Measurements from ENCODE around the gene TAGAP. TPM values are rescaled to one million over a fixed set of nuclear protein-coding genes. Genes with fewer than 3 reads are reported as not detected.
A peak's percentile ranks its signal among the peaks of the same experiment; 100 is the strongest.

The TAGAP gene
- total and polyA plus RNA-seq, 9 of the 15 experiments (the other 6 are each of a cell fraction or from before 2014, with no cell fraction given): 0.07 TPM; not detected in 8

DNA sequence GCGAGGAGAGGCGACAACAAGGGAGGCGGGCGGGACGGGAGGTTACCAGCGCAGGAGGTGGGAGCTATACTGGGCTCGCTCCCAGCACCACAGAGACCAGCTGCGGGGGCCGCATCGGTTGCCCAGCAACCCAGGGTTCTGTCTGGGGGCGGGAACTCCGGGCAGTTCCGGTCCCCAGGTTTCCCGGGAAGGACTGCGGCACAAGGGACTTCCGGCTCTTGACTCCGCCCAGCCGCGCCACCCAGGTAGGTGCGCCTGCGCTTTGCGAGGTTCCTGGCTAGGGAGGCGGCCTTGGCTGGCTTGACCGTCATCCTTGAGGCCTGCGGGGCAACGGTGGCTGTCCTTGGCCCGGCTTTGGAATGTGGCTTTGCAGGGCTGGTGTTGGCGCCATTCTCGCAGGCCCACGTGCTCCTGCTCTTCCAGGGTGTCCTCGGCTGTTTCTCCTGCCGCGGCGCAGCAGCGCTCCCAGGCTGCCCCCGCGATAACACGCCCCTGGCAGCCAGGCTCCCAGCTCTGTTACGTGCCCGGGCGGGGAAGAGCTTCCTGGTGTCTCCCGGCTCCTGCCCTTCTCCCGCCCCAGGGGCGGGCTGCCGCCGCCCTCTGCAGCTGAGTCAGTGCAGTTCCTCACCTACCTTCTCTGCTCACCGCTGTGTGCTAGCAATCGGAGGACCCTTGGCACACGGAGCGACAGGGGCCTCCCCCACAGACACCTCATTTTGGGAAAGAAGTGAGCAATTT lies 45.0 kb downstream of the TAGAP start, which contains the start of gene RSPH3 (continued):
- 0 out of 2 replicates have a peak, but pooled peaks have one; percentile 37 for TF ChIP-seq RUNX1 (IDR thresholded peaks at IDR 0.05; ENCODE audit: low read depth)
- TF ChIP-seq HMG20A (CRISPR knock-in tag; conservative IDR thresholded peaks at IDR 0.05): no peak
- no peak for TF ChIP-seq ZBTB8A (IDR thresholded peaks at IDR 0.05; ENCODE audit: partially characterized antibody)
- TF ChIP-seq POLR2B (IDR thresholded peaks at IDR 0.05; ENCODE audit: low read depth, partially characterized antibody): peak; percentile 97
- no peak for TF ChIP-seq XRCC3 (IDR thresholded peaks at IDR 0.05)
- peak; percentile 99 for TF ChIP-seq MYC (IDR thresholded peaks at IDR 0.05; ENCODE audit: low read depth, low read length)
- peak; percentile 96 for TF ChIP-seq MYC (CRISPR knock-in tag; IDR thresholded peaks at IDR 0.05; ENCODE audit: borderline replicate concordance, low read depth)
- no peak for TF ChIP-seq PRPF4 (IDR thresholded peaks at IDR 0.05; ENCODE audit: insufficient read depth, low read depth, low read length, poor library complexity, severe bottlenecking)
- no peak for TF ChIP-seq NR3C1 (CRISPR knock-in tag; IDR thresholded peaks at IDR 0.05)
- TF ChIP-seq TEAD2 (tag; IDR thresholded peaks at IDR 0.05): peak; percentile 73; the same call in 1 of the 2 replicates
- TF ChIP-seq, protein P1, sequence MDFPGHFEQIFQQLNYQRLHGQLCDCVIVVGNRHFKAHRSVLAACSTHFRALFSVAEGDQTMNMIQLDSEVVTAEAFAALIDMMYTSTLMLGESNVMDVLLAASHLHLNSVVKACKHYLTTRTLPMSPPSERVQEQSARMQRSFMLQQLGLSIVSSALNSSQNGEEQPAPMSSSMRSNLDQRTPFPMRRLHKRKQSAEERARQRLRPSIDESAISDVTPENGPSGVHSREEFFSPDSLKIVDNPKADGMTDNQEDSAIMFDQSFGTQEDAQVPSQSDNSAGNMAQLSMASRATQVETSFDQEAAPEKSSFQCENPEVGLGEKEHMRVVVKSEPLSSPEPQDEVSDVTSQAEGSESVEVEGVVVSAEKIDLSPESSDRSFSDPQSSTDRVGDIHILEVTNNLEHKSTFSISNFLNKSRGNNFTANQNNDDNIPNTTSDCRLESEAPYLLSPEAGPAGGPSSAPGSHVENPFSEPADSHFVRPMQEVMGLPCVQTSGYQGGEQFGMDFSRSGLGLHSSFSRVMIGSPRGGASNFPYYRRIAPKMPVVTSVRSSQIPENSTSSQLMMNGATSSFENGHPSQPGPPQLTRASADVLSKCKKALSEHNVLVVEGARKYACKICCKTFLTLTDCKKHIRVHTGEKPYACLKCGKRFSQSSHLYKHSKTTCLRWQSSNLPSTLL (IDR thresholded peaks at IDR 0.05): no peak
- peak; percentile 77 for TF ChIP-seq MBD2 (IDR thresholded peaks at IDR 0.05; ENCODE audit: borderline replicate concordance, low read depth)
- TF ChIP-seq SRSF3 (IDR thresholded peaks at IDR 0.05; ENCODE audit: insufficient read depth, low read length): no peak
- TF ChIP-seq ZC3H8 (IDR thresholded peaks at IDR 0.05): no peak
- no peak for TF ChIP-seq PCBP2 (IDR thresholded peaks at IDR 0.05; ENCODE audit: low read depth, low read length, poor library complexity, severe bottlenecking)
- TF ChIP-seq JUNB (CRISPR knock-in tag; conservative IDR thresholded peaks at IDR 0.05): no peak
- TF ChIP-seq, protein P2, sequence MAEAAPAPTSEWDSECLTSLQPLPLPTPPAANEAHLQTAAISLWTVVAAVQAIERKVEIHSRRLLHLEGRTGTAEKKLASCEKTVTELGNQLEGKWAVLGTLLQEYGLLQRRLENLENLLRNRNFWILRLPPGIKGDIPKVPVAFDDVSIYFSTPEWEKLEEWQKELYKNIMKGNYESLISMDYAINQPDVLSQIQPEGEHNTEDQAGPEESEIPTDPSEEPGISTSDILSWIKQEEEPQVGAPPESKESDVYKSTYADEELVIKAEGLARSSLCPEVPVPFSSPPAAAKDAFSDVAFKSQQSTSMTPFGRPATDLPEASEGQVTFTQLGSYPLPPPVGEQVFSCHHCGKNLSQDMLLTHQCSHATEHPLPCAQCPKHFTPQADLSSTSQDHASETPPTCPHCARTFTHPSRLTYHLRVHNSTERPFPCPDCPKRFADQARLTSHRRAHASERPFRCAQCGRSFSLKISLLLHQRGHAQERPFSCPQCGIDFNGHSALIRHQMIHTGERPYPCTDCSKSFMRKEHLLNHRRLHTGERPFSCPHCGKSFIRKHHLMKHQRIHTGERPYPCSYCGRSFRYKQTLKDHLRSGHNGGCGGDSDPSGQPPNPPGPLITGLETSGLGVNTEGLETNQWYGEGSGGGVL (CRISPR knock-in tag; IDR thresholded peaks at IDR 0.05): no peak
- TF ChIP-seq ZFP1 (CRISPR knock-in tag; IDR thresholded peaks at IDR 0.05): no peak
- TF ChIP-seq FOXJ2 (tag; IDR thresholded peaks at IDR 0.05): peak; percentile 63; the same call in 1 of the 2 replicates
- TF ChIP-seq BRF1 (IDR thresholded peaks at IDR 0.05; ENCODE audit: borderline replicate concordance, extremely low read depth, insufficient read length): no peak
- peak; percentile 43; the same call in 1 of the 2 replicates for TF ChIP-seq ZBED1 (IDR thresholded peaks at IDR 0.05)
- TF ChIP-seq, protein P3, sequence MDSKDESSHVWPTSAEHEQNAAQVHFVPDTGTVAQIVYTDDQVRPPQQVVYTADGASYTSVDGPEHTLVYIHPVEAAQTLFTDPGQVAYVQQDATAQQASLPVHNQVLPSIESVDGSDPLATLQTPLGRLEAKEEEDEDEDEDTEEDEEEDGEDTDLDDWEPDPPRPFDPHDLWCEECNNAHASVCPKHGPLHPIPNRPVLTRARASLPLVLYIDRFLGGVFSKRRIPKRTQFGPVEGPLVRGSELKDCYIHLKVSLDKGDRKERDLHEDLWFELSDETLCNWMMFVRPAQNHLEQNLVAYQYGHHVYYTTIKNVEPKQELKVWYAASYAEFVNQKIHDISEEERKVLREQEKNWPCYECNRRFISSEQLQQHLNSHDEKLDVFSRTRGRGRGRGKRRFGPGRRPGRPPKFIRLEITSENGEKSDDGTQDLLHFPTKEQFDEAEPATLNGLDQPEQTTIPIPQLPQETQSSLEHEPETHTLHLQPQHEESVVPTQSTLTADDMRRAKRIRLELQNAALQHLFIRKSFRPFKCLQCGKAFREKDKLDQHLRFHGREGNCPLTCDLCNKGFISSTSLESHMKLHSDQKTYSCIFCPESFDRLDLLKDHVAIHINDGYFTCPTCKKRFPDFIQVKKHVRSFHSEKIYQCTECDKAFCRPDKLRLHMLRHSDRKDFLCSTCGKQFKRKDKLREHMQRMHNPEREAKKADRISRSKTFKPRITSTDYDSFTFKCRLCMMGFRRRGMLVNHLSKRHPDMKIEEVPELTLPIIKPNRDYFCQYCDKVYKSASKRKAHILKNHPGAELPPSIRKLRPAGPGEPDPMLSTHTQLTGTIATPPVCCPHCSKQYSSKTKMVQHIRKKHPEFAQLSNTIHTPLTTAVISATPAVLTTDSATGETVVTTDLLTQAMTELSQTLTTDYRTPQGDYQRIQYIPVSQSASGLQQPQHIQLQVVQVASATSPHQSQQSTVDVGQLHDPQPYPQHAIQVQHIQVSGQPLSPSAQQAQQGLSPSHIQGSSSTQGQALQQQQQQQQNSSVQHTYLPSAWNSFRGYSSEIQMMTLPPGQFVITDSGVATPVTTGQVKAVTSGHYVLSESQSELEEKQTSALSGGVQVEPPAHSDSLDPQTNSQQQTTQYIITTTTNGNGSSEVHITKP (IDR thresholded peaks at IDR 0.05; ENCODE audit: partially characterized antibody): peak; percentile 17
